ENCODE data around the gene COL4A1. TPM values are rescaled to one million over a fixed set of nuclear protein-coding genes. Genes with fewer than 3 reads are reported as not detected.

Gene COL4A1
- polyA plus RNA-seq, 4 donors = 3.1 to 85.7 (median 32.2) TPM

GRCh38 chr13:110200276-110200870 lies 106.6 kb downstream of the COL4A1 start:
- no peak overlapping the region for H3K27ac ChIP-seq (ENCODE audit: low read depth in 1 of 3, low read length in 2 of 3)
- 78 to 79% (median 79%) methylated on average over 12 of the region's 12 CpGs for WGBS, 3 donors
- no peak overlapping the region for H3K4me3 ChIP-seq (ENCODE audit: low read depth in 1 of 3, low read length in 3 of 3)
- peaks cover 0 to 37% (median 2%) of the 10 kb centered on the region in 3 donors for H3K36me3 ChIP-seq (ENCODE audit: control insufficient read depth in 3 of 3, insufficient read depth in 2 of 3, low read depth in 1 of 3, low read length in 3 of 3)
- peaks cover 0 to 4% (median 0%) of the 10 kb centered on the region in 3 donors for H3K4me1 ChIP-seq (ENCODE audit: control insufficient read depth in 3 of 3, insufficient read depth in 2 of 3, low read depth in 1 of 3, low read length in 2 of 3)
- no peaks in the 10 kb centered on the region for H3K9me3 ChIP-seq (ENCODE audit: control insufficient read depth in 2 of 2, insufficient read depth in 1 of 2, low read depth in 1 of 2, low read length in 1 of 2)
- DNase-seq = no peak
- FAIRE-seq = no peak
- H3K27me3 ChIP-seq (ENCODE audit: control insufficient read depth in 3 of 3, insufficient read depth in 3 of 3, low read length in 3 of 3) = no peaks in the 10 kb centered on the region

GRCh38 chr13:110199046-110199831 lies 107.7 kb downstream of the COL4A1 start:
- FAIRE-seq (no peak), DNase-seq (no peak)
- 66 to 74% (median 70%) methylated on average over 18 of the region's 18 CpGs for WGBS, 3 donors
- H3K4me1 ChIP-seq (ENCODE audit: control insufficient read depth in 3 of 3, insufficient read depth in 2 of 3, low read depth in 1 of 3, low read length in 2 of 3) = peaks cover 0 to 4% (median 0%) of the 10 kb centered on the region in 3 donors
- no peak overlapping the region for H3K4me3 ChIP-seq (ENCODE audit: low read depth in 1 of 3, low read length in 3 of 3)
- H3K27ac ChIP-seq (ENCODE audit: low read depth in 1 of 3, low read length in 2 of 3) = no peak overlapping the region
- no peaks in the 10 kb centered on the region for H3K9me3 ChIP-seq (ENCODE audit: control insufficient read depth in 2 of 2, insufficient read depth in 1 of 2, low read depth in 1 of 2, low read length in 1 of 2)
- H3K36me3 ChIP-seq (ENCODE audit: control insufficient read depth in 3 of 3, insufficient read depth in 2 of 3, low read depth in 1 of 3, low read length in 3 of 3) = peaks cover 0 to 38% (median 2%) of the 10 kb centered on the region in 3 donors
- H3K27me3 ChIP-seq (ENCODE audit: control insufficient read depth in 3 of 3, insufficient read depth in 3 of 3, low read length in 3 of 3) = no peaks in the 10 kb centered on the region

GRCh38 chr13:110197471-110197870 lies 109.5 kb downstream of the COL4A1 start:
- Histone ChIP-seq H3K27ac (ENCODE audit: low read depth in 1 of 3, low read length in 2 of 3) (peak overlapping the region in 1 of 3 donors; percentile 37), H3K4me1 (ENCODE audit: control insufficient read depth in 3 of 3, insufficient read depth in 2 of 3, low read depth in 1 of 3, low read length in 2 of 3) (peaks cover 0 to 4% (median 0%) of the 10 kb centered on the region in 3 donors), H3K27me3 (ENCODE audit: control insufficient read depth in 3 of 3, insufficient read depth in 3 of 3, low read length in 3 of 3) (no peaks in the 10 kb centered on the region), H3K9me3 (ENCODE audit: control insufficient read depth in 2 of 2, insufficient read depth in 1 of 2, low read depth in 1 of 2, low read length in 1 of 2) (no peaks in the 10 kb centered on the region), H3K36me3 (ENCODE audit: control insufficient read depth in 3 of 3, insufficient read depth in 2 of 3, low read depth in 1 of 3, low read length in 3 of 3) (peaks cover 0 to 45% (median 2%) of the 10 kb centered on the region in 3 donors), H3K4me3 (ENCODE audit: low read depth in 1 of 3, low read length in 3 of 3) (no peak overlapping the region)
- DNase-seq (no peak), FAIRE-seq (no peak)
- 60 to 74% (median 70%) methylated on average over 4 of the region's 4 CpGs for WGBS, 3 donors

- H3K9me3 ChIP-seq (ENCODE audit: control insufficient read depth in 2 of 2, insufficient read depth in 1 of 2, low read depth in 1 of 2, low read length in 1 of 2) = no peaks in the 10 kb centered on the region
- no peaks in the 10 kb centered on the region for H3K27me3 ChIP-seq (ENCODE audit: control insufficient read depth in 3 of 3, insufficient read depth in 3 of 3, low read length in 3 of 3)
- H3K4me1 ChIP-seq (ENCODE audit: control insufficient read depth in 3 of 3, insufficient read depth in 2 of 3, low read depth in 1 of 3, low read length in 2 of 3) = peaks cover 0 to 4% (median 0%) of the 10 kb centered on the region in 3 donors
- H3K27ac ChIP-seq (ENCODE audit: low read depth in 1 of 3, low read length in 2 of 3) = peak overlapping the region in 1 of 3 donors; percentile 37
- peaks cover 0 to 47% (median 2%) of the 10 kb centered on the region in 3 donors for H3K36me3 ChIP-seq (ENCODE audit: control insufficient read depth in 3 of 3, insufficient read depth in 2 of 3, low read depth in 1 of 3, low read length in 3 of 3)
- no peak overlapping the region for H3K4me3 ChIP-seq (ENCODE audit: low read depth in 1 of 3, low read length in 3 of 3)
- FAIRE-seq (no peak), DNase-seq (no peak)
- 66 to 84% (median 68%) methylated on average over 3 of the region's 3 CpGs for WGBS, 3 donors
Observed at GRCh38 chr13:110197026-110197425, 109.9 kb downstream of the COL4A1 start.

GRCh38 chr13:110195547-110196485 lies 111.1 kb downstream of the COL4A1 start:
- no peak overlapping the region for H3K27ac ChIP-seq (ENCODE audit: low read depth in 1 of 3, low read length in 2 of 3)
- peaks cover 0 to 46% (median 2%) of the 10 kb centered on the region in 3 donors for H3K36me3 ChIP-seq (ENCODE audit: control insufficient read depth in 3 of 3, insufficient read depth in 2 of 3, low read depth in 1 of 3, low read length in 3 of 3)
- DNase-seq = no peak
- H3K27me3 ChIP-seq (ENCODE audit: control insufficient read depth in 3 of 3, insufficient read depth in 3 of 3, low read length in 3 of 3) = no peaks in the 10 kb centered on the region
- peaks cover 0 to 4% (median 0%) of the 10 kb centered on the region in 3 donors for H3K4me1 ChIP-seq (ENCODE audit: control insufficient read depth in 3 of 3, insufficient read depth in 2 of 3, low read depth in 1 of 3, low read length in 2 of 3)
- no peak overlapping the region for H3K4me3 ChIP-seq (ENCODE audit: low read depth in 1 of 3, low read length in 3 of 3)
- WGBS, 3 donors = 62 to 69% (median 66%) methylated on average over 8 of the region's 8 CpGs
- no peak for FAIRE-seq
- H3K9me3 ChIP-seq (ENCODE audit: control insufficient read depth in 2 of 2, insufficient read depth in 1 of 2, low read depth in 1 of 2, low read length in 1 of 2) = no peaks in the 10 kb centered on the region

GRCh38 chr13:110194451-110194850 lies 112.5 kb downstream of the COL4A1 start:
- FAIRE-seq (no peak), DNase-seq (no peak)
- H3K36me3 ChIP-seq (ENCODE audit: control insufficient read depth in 3 of 3, insufficient read depth in 2 of 3, low read depth in 1 of 3, low read length in 3 of 3) = peaks cover 0 to 36% (median 0%) of the 10 kb centered on the region in 3 donors
- WGBS, 3 donors = 61 to 76% (median 74%) methylated on average over 8 of the region's 8 CpGs
- H3K4me3 ChIP-seq (ENCODE audit: low read depth in 1 of 3, low read length in 3 of 3) = no peak overlapping the region
- H3K27me3 ChIP-seq (ENCODE audit: control insufficient read depth in 3 of 3, insufficient read depth in 3 of 3, low read length in 3 of 3) = no peaks in the 10 kb centered on the region
- no peak overlapping the region for H3K27ac ChIP-seq (ENCODE audit: low read depth in 1 of 3, low read length in 2 of 3)
- peaks cover 0 to 4% (median 0%) of the 10 kb centered on the region in 3 donors for H3K4me1 ChIP-seq (ENCODE audit: control insufficient read depth in 3 of 3, insufficient read depth in 2 of 3, low read depth in 1 of 3, low read length in 2 of 3)
- no peaks in the 10 kb centered on the region for H3K9me3 ChIP-seq (ENCODE audit: control insufficient read depth in 2 of 2, insufficient read depth in 1 of 2, low read depth in 1 of 2, low read length in 1 of 2)

GRCh38 chr13:110193491-110193890 lies 113.5 kb downstream of the COL4A1 start:
- H3K4me1 ChIP-seq (ENCODE audit: control insufficient read depth in 3 of 3, insufficient read depth in 2 of 3, low read depth in 1 of 3, low read length in 2 of 3) = peaks cover 0 to 4% (median 0%) of the 10 kb centered on the region in 3 donors
- 82 to 90% (median 83%) methylated on average over 10 of the region's 10 CpGs for WGBS, 3 donors
- no peak overlapping the region for H3K27ac ChIP-seq (ENCODE audit: low read depth in 1 of 3, low read length in 2 of 3)
- peaks cover 0 to 29% (median 2%) of the 10 kb centered on the region in 3 donors for H3K36me3 ChIP-seq (ENCODE audit: control insufficient read depth in 3 of 3, insufficient read depth in 2 of 3, low read depth in 1 of 3, low read length in 3 of 3)
- H3K27me3 ChIP-seq (ENCODE audit: control insufficient read depth in 3 of 3, insufficient read depth in 3 of 3, low read length in 3 of 3) = no peaks in the 10 kb centered on the region
- no peak for FAIRE-seq
- DNase-seq = no peak
- no peak overlapping the region for H3K4me3 ChIP-seq (ENCODE audit: low read depth in 1 of 3, low read length in 3 of 3)
- no peaks in the 10 kb centered on the region for H3K9me3 ChIP-seq (ENCODE audit: control insufficient read depth in 2 of 2, insufficient read depth in 1 of 2, low read depth in 1 of 2, low read length in 1 of 2)

GRCh38 chr13:110192472-110192871 lies 114.5 kb downstream of the COL4A1 start:
- no peak overlapping the region for H3K27ac ChIP-seq (ENCODE audit: low read depth in 1 of 3, low read length in 2 of 3)
- no peak overlapping the region for H3K4me3 ChIP-seq (ENCODE audit: low read depth in 1 of 3, low read length in 3 of 3)
- FAIRE-seq (no peak), DNase-seq (no peak)
- no peaks in the 10 kb centered on the region for H3K9me3 ChIP-seq (ENCODE audit: control insufficient read depth in 2 of 2, insufficient read depth in 1 of 2, low read depth in 1 of 2, low read length in 1 of 2)
- no peaks in the 10 kb centered on the region for H3K27me3 ChIP-seq (ENCODE audit: control insufficient read depth in 3 of 3, insufficient read depth in 3 of 3, low read length in 3 of 3)
- whole genome bisulfite sequencing, 3 donors = 80 to 89% (median 88%) methylated on average over 5 of the region's 5 CpGs
- peaks cover 0 to 11% (median 0%) of the 10 kb centered on the region in 3 donors for H3K4me1 ChIP-seq (ENCODE audit: control insufficient read depth in 3 of 3, insufficient read depth in 2 of 3, low read depth in 1 of 3, low read length in 2 of 3)
- H3K36me3 ChIP-seq (ENCODE audit: control insufficient read depth in 3 of 3, insufficient read depth in 2 of 3, low read depth in 1 of 3, low read length in 3 of 3) = peaks cover 0 to 23% (median 2%) of the 10 kb centered on the region in 3 donors

All from small intestine (tissue), 7 donors.